Loucy (cell line): ENCODE results near the gene ADRM1.

Source experiments
- EZH2phosphoT487 ChIP-seq: fragments of 200-600 bp; IDR thresholded peaks from 2 replicates; pipeline ENCODE4 v1.6.1; 2018; ENCODE audit warnings: antibody characterized with exemption, mild to moderate bottlenecking, moderate library complexity, borderline replicate concordance
- TF ChIP-seq, protein P1 (sequence below): fragments of 200-600 bp; sonication (generic); conservative IDR thresholded peaks from 2 replicates; pipeline ENCODE4 v1.5.1; 2014; ENCODE audit warnings: mild to moderate bottlenecking, antibody characterized with exemption, low read length

- TF ChIP-seq, protein P1, sequence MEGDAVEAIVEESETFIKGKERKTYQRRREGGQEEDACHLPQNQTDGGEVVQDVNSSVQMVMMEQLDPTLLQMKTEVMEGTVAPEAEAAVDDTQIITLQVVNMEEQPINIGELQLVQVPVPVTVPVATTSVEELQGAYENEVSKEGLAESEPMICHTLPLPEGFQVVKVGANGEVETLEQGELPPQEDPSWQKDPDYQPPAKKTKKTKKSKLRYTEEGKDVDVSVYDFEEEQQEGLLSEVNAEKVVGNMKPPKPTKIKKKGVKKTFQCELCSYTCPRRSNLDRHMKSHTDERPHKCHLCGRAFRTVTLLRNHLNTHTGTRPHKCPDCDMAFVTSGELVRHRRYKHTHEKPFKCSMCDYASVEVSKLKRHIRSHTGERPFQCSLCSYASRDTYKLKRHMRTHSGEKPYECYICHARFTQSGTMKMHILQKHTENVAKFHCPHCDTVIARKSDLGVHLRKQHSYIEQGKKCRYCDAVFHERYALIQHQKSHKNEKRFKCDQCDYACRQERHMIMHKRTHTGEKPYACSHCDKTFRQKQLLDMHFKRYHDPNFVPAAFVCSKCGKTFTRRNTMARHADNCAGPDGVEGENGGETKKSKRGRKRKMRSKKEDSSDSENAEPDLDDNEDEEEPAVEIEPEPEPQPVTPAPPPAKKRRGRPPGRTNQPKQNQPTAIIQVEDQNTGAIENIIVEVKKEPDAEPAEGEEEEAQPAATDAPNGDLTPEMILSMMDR: no peak
- no peak for TF ChIP-seq EZH2phosphoT487
Observed at GRCh38 chr20:62288535-62289105, 14.2 kb upstream of the ADRM1 start.
